HepG2 (cell line): Measurements from ENCODE around the gene SEPHS2. TPM values are rescaled to one million over a fixed set of nuclear protein-coding genes. Genes with fewer than 3 reads are reported as not detected.
A peak's percentile ranks its signal among the peaks of the same experiment; 100 is the strongest.

ENCODE experiments used
- ARNT ChIP-seq: fragments of 450-650 bp; IDR thresholded peaks from 2 replicates; pipeline ENCODE4 v1.6.1; 2017
- DR1 ChIP-seq: sonication (generic); formaldehyde crosslinking; IDR thresholded peaks from 2 replicates; pipeline ENCODE4 v1.8.0; 2021; ENCODE audit warnings: mild to moderate bottlenecking, missing genetic modification reagents, inconsistent platforms
- E2F2 ChIP-seq: sonication (generic); formaldehyde crosslinking; IDR thresholded peaks from 2 replicates; pipeline ENCODE4 v1.4.0; 2020; ENCODE audit warnings: missing genetic modification reagents, borderline replicate concordance
- ELF4 ChIP-seq: sonication (generic); formaldehyde crosslinking; IDR thresholded peaks from 2 replicates; pipeline ENCODE4 v1.5.0; 2020; ENCODE audit warnings: missing genetic modification reagents, mild to moderate bottlenecking, moderate library complexity, borderline replicate concordance
- MLXIP ChIP-seq: sonication (generic); formaldehyde crosslinking; IDR thresholded peaks from 2 replicates; pipeline ENCODE4 v1.9.0; 2021; ENCODE audit warnings: missing genetic modification reagents, borderline replicate concordance
- MTERF4 ChIP-seq: sonication (generic); formaldehyde crosslinking; IDR thresholded peaks from 2 replicates; pipeline ENCODE4 v1.8.0; 2023; ENCODE audit warnings: mild to moderate bottlenecking, missing genetic modification reagents
- PRMT3 ChIP-seq: sonication (generic); formaldehyde crosslinking; IDR thresholded peaks from 2 replicates; pipeline ENCODE4 v1.8.1; 2022; ENCODE audit warnings: low read depth, mild to moderate bottlenecking, moderate library complexity, missing genetic modification reagents, borderline replicate concordance
- ZBED4 ChIP-seq: sonication (generic); formaldehyde crosslinking; IDR thresholded peaks from 2 replicates; pipeline ENCODE4 v1.4.0; 2020; ENCODE audit warnings: missing genetic modification reagents, borderline replicate concordance
- ZBTB14 ChIP-seq: sonication (generic); formaldehyde crosslinking; IDR thresholded peaks from 2 replicates; pipeline ENCODE4 v1.4.0; 2020; ENCODE audit warnings: missing genetic modification reagents
- ZNF354B ChIP-seq: sonication (generic); formaldehyde crosslinking; IDR thresholded peaks from 2 replicates; pipeline ENCODE4 v1.8.0; 2022; ENCODE audit warnings: mild to moderate bottlenecking, missing genetic modification reagents
- ZNF687 ChIP-seq: sonication (generic); formaldehyde crosslinking; IDR thresholded peaks from 2 replicates; pipeline ENCODE4 v1.5.1; 2020; ENCODE audit warnings: mild to moderate bottlenecking, missing genetic modification reagents, moderate library complexity
- ZSCAN20 ChIP-seq: sonication (generic); formaldehyde crosslinking; IDR thresholded peaks from 2 replicates; pipeline ENCODE4 v1.4.0; 2020; ENCODE audit warnings: missing genetic modification reagents, mild to moderate bottlenecking, borderline replicate concordance
- polyA plus RNA-seq, 8 experiments: library from polyadenylated mRNA; depleted of rRNA in 3 of 8; stranded (reverse) in 7 of 8; unstranded in 1 of 8; fragments of >200 nt; fragmentation: Illumina TruSeq in 4 of 8; extraction: Trizol in 4 of 8; gene quantifications; 2 replicates each; pipeline versions ENCODE4 v1.2.1 to v1.2.3, GENCODE V29; 2011 to 2016; ENCODE audit warnings: low read depth in 4 of 8, missing spikeins in 1 of 8, mixed read lengths in 1 of 8; ENCODE audit not compliant: insufficient read depth in 1 of 8
- total RNA-seq, 5 experiments: library from RNA; depleted of rRNA; stranded (reverse); fragments of >200 nt; fragmentation: Illumina TruSeq; extraction: Trizol; gene quantifications; 2 replicates each; pipeline ENCODE4 v1.2.3, GENCODE V29; 2016; ENCODE audit warnings: low read depth in 1 of 5

The SEPHS2 gene
- total and polyA plus RNA-seq, 2 of the 13 experiments (the other 11 are each of a cell fraction or from before 2014, with no cell fraction given) = 20.7 to 127 TPM

GRCh38 chr16:30458561-30459394 lies 13.1 kb upstream of the SEPHS2 start (continued):
- TF ChIP-seq E2F2 (CRISPR knock-in tag) = no peak
- peak; percentile 31; the same call in 1 of the 2 replicates for TF ChIP-seq ZBED4
- TF ChIP-seq ZNF354B (CRISPR knock-in tag) = 0 out of 2 replicates have a peak, but pooled peaks have one; percentile 26
- no peak for TF ChIP-seq ZBTB14
- TF ChIP-seq DR1 (CRISPR knock-in tag) = no peak
- TF ChIP-seq ZNF687 (CRISPR knock-in tag) = peak; percentile 99
- no peak for TF ChIP-seq ZSCAN20
- TF ChIP-seq MLXIP = no peak
- TF ChIP-seq ELF4 (CRISPR knock-in tag) = no peak
- TF ChIP-seq MTERF4 (CRISPR knock-in tag) = peak; percentile 95; the same call in 1 of the 2 replicates
- TF ChIP-seq ARNT = no peak
- TF ChIP-seq PRMT3 = no peak
